ENCODE data around the gene ADAM12. TPM values are rescaled to one million over a fixed set of nuclear protein-coding genes. Genes with fewer than 3 reads are reported as not detected.

The ADAM12 gene
- polyA plus RNA-seq, 3 donors = 0.05 TPM; not detected in 2

DNA sequence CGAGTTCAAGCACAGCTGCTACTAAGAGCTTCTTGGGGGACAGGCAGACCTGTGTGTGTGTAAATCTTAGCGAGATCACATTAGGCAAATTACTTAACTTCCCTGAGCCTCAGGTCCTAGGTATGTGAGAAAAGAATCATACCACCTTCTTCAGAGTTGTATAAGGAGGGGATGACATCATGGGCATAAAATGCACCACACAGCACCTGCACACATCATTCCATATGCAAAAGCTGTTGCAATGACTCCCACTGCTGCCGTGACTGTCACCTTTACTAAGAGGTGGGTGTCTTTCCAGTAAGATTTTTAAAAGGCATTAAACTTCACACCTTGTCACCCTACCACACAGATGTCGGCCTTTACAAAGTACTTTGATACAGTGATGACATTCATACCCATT is 345.9 kb downstream of the ADAM12 start:
- Mint-ChIP-seq H3K4me1 (peaks cover 16% of the 10 kb centered on the region), H3K27ac (peak overlapping the region; percentile 97 to 99 (median 98)), H3K36me3 (no peaks in the 10 kb centered on the region), H3K27me3 (ENCODE audit: low read depth in 3 of 3) (peaks cover 0 to 3% (median 0%) of the 10 kb centered on the region in 3 donors), H3K4me3 (peak overlapping the region; percentile 69 to 85), H3K9me3 (no peaks in the 10 kb centered on the region)
- TF ChIP-seq CTCF (IDR thresholded peaks at IDR 0.05) = no peak
- H3K4me1 ChIP-seq (ENCODE audit: control insufficient read depth in 1 of 2, insufficient read depth in 2 of 2, low read length in 2 of 2) = peaks cover 14 to 15% of the 10 kb centered on the region in 2 donors
- H3K4me2 ChIP-seq (replicated peaks; ENCODE audit: extremely low read depth, low read length, poor library complexity, severe bottlenecking) = peak overlapping the region; percentile 9
- H2AFZ ChIP-seq (ENCODE audit: insufficient read depth, low read depth, low read length, poor library complexity, severe bottlenecking) = peak overlapping the region; percentile 39
- H3K9me3 ChIP-seq (replicated peaks in 1 of 2; ENCODE audit: control insufficient read depth in 1 of 2, insufficient read depth in 1 of 2, low read length in 2 of 2) = no peaks in the 10 kb centered on the region
- peak overlapping the region; percentile 37 for H3K9ac ChIP-seq (ENCODE audit: insufficient read depth, low read length, poor library complexity, severe bottlenecking)
- H3K27me3 ChIP-seq (ENCODE audit: control insufficient read depth in 2 of 2, insufficient read depth in 2 of 2, low read length in 2 of 2) = no peaks in the 10 kb centered on the region
- intact Hi-C loops (cut with micrococcal nuclease) = loop anchor here in 1 of 2 donors (5.0 to 10.0 kb wide), 2 partner anchors 148 to 220 kb away; partner anchors contain the start of genes BCCIP, FANK1 and UROS
- H4K20me1 ChIP-seq (ENCODE audit: insufficient read depth, low read length) = no peaks in the 10 kb centered on the region
- H3K27ac ChIP-seq (ENCODE audit: low read depth in 1 of 2, low read length in 2 of 2) = peak overlapping the region; percentile 79 to 87
- peak in 1 of 3 donors; percentile 14 for DNase-seq
- H3K36me3 ChIP-seq (replicated peaks in 1 of 2; ENCODE audit: control insufficient read depth in 1 of 2, insufficient read depth in 2 of 2, low read length in 2 of 2) = no peaks in the 10 kb centered on the region
- H3K79me2 ChIP-seq (ENCODE audit: insufficient read depth, low read length) = no peaks in the 10 kb centered on the region
- no peak overlapping the region for H3K4me3 ChIP-seq (replicated peaks in 1 of 3; ENCODE audit: low read depth in 2 of 3, low read length in 3 of 3)
- 60% methylated on average over 2 of the region's 4 CpGs for WGBS (ENCODE audit: insufficient coverage)

- peaks cover 17% of the 10 kb centered on the region for H3K4me1 Mint-ChIP-seq
Observed at GRCh38 chr10:126041804-126042231, 346.5 kb downstream of the ADAM12 start.

More at GRCh38 chr10:126041804-126042231, 346.5 kb downstream of the ADAM12 start:
- peaks cover 15 to 19% of the 10 kb centered on the region in 2 donors for H3K4me1 ChIP-seq (ENCODE audit: control insufficient read depth in 1 of 2, insufficient read depth in 2 of 2, low read length in 2 of 2)
- H3K36me3 Mint-ChIP-seq = no peaks in the 10 kb centered on the region
- H3K27ac ChIP-seq (ENCODE audit: low read depth in 1 of 2, low read length in 2 of 2) = peak overlapping the region; percentile 79 to 87
- peak overlapping the region; percentile 97 to 99 (median 98) for H3K27ac Mint-ChIP-seq
- peak overlapping the region; percentile 69 to 85 for H3K4me3 Mint-ChIP-seq
- no peaks in the 10 kb centered on the region for H3K79me2 ChIP-seq (ENCODE audit: insufficient read depth, low read length)
- no peak for TF ChIP-seq CTCF (IDR thresholded peaks at IDR 0.05)
- 2% methylated on average over 12 of the region's 12 CpGs for WGBS (ENCODE audit: insufficient coverage)
- H3K4me2 ChIP-seq (replicated peaks; ENCODE audit: extremely low read depth, low read length, poor library complexity, severe bottlenecking) = peak overlapping the region; percentile 12
- intact Hi-C loops (cut with micrococcal nuclease) = loop anchor here in 1 of 2 donors (5.0 to 10.0 kb wide), 2 partner anchors 147 to 220 kb away; partner anchors contain the start of genes BCCIP, FANK1 and UROS
- no peaks in the 10 kb centered on the region for H3K9me3 ChIP-seq (replicated peaks in 1 of 2; ENCODE audit: control insufficient read depth in 1 of 2, insufficient read depth in 1 of 2, low read length in 2 of 2)
- no peaks in the 10 kb centered on the region for H3K36me3 ChIP-seq (replicated peaks in 1 of 2; ENCODE audit: control insufficient read depth in 1 of 2, insufficient read depth in 2 of 2, low read length in 2 of 2)
- peaks cover 0 to 3% (median 0%) of the 10 kb centered on the region in 3 donors for H3K27me3 Mint-ChIP-seq (ENCODE audit: low read depth in 3 of 3)
- no peaks in the 10 kb centered on the region for H4K20me1 ChIP-seq (ENCODE audit: insufficient read depth, low read length)
- DNase-seq = peak; percentile 100
- peak overlapping the region; percentile 37 for H3K9ac ChIP-seq (ENCODE audit: insufficient read depth, low read length, poor library complexity, severe bottlenecking)
- no peaks in the 10 kb centered on the region for H3K27me3 ChIP-seq (ENCODE audit: control insufficient read depth in 2 of 2, insufficient read depth in 2 of 2, low read length in 2 of 2)
- H2AFZ ChIP-seq (ENCODE audit: insufficient read depth, low read depth, low read length, poor library complexity, severe bottlenecking) = peak overlapping the region; percentile 68
- no peak overlapping the region for H3K4me3 ChIP-seq (replicated peaks in 1 of 3; ENCODE audit: low read depth in 2 of 3, low read length in 3 of 3)
- no peaks in the 10 kb centered on the region for H3K9me3 Mint-ChIP-seq
